GM18951 (cell line): ENCODE data around the gene GBA2.

ENCODE experiments used
- POLR2A ChIP-seq: IDR thresholded peaks from 4 replicates; pipeline ENCODE4 v1.6.1; 2011; ENCODE audit warnings: mild to moderate bottlenecking; ENCODE audit not compliant: insufficient read length, insufficient read depth; ENCODE audit errors: extremely low read depth
- in situ Hi-C: fragments of 300-500 bp; cut with MboI; formaldehyde crosslinking; loops from one replicate; pipeline ENCODE4 v1.12.0; 2022; ENCODE audit warnings: low sequenced_read_pairs, mixed read lengths, inconsistent platforms; ENCODE audit not compliant: unreplicated experiment

The GBA2 gene

GRCh38 chr9:35758475-35759050 lies 9.5 kb upstream of the GBA2 start:
- in situ Hi-C loops = no loop called here
- no peak for TF ChIP-seq POLR2A

DNA sequence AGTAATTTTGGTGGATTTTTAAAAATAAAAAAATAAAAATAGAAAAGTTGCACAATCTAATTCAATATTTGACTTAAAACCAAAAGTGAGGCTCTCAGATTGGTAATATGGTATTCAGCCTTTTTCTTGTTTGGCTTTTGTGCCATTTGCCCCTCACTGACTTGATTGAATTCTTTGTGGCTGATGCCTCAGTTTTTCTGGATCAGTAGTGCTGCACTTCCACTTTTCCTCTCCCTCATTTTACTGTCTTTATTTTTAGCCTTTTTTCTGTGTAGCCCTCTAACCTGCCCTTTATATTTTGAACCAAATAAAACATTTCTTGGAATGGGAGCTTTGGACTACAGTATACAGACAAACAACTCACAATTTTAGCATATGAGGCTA lies 8.9 kb upstream of the GBA2 start:
- in situ Hi-C loops = no loop called here
- no peak for TF ChIP-seq POLR2A

DNA sequence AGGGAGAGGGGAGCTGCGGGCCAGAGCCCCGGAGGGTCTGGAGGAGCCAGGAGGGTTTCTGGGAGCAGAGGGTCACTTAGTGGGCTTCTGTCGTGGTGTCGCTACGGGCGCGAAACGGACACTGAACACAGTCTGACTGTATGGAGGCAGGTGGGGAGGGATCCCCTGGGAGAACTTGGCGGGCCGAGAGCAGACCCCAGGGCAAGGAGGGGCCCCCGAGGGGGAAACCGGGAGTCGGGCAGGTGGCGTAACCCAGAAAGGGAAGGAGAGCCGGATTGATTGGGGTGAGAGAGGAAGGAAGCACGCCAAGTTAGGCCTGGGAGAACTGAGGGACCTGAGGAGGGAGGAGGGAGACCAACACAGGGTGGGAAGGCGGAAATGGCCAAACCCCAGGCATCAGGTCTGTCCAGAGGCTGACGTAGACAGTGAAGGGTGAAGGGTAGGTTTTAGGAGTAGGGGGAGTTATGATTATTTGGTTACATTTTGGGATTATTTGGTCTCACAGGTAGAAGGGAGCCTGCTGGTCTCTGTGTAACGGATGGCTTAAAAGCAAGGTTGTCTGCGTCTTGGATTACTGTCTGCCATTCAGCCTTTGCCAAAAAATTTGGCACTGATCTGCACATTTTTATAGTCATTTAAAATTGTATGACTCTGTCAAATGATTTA lies 8.3 kb upstream of the GBA2 start:
- TF ChIP-seq POLR2A = peak; percentile 58
- in situ Hi-C loops = no loop called here

- in situ Hi-C loops = no loop called here
- peak; percentile 64 for TF ChIP-seq POLR2A
These were observed 7.5 kb upstream of the GBA2 start for GRCh38 chr9:35756275-35757225.

- TF ChIP-seq POLR2A = no peak
- in situ Hi-C loops = no loop called here
These were observed 6.0 kb upstream of the GBA2 start for GRCh38 chr9:35755071-35755470.

GRCh38 chr9:35754264-35754663 lies 5.2 kb upstream of the GBA2 start, which contains the start of gene MSMP:
MSMP (minus strand) TSS chr9:35754276; CDS start chr9:35754129, 147 bp downstream.
- TF ChIP-seq POLR2A = no peak
- in situ Hi-C loops = no loop called here

DNA sequence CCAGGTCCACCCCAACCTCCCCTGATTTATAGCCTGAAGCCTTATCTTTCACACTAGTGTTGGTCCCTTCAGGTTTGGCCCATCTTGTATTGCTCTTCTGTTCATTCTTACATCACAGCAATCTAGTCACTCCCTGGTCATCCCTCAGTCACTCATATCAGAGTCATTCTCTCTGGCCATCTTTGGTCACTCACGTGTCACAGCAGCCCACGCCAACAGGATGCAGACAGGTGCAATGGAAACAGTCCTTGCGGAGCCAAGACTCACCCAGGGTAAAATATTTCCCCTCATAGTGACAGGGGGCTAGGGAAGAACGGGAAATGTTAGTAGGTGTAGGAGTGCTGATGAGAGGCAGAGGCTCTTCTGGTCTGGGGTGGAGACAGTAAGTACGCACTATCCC lies 4.4 kb upstream of the GBA2 start:
- TF ChIP-seq POLR2A = no peak
- in situ Hi-C loops = no loop called here

GRCh38 chr9:35750256-35750531 lies 1.2 kb upstream of the GBA2 start:
- no peak for TF ChIP-seq POLR2A
- in situ Hi-C loops = no loop called here

- TF ChIP-seq POLR2A = no peak
These were observed 657 bp upstream of the GBA2 start for GRCh38 chr9:35749515-35750255.

DNA sequence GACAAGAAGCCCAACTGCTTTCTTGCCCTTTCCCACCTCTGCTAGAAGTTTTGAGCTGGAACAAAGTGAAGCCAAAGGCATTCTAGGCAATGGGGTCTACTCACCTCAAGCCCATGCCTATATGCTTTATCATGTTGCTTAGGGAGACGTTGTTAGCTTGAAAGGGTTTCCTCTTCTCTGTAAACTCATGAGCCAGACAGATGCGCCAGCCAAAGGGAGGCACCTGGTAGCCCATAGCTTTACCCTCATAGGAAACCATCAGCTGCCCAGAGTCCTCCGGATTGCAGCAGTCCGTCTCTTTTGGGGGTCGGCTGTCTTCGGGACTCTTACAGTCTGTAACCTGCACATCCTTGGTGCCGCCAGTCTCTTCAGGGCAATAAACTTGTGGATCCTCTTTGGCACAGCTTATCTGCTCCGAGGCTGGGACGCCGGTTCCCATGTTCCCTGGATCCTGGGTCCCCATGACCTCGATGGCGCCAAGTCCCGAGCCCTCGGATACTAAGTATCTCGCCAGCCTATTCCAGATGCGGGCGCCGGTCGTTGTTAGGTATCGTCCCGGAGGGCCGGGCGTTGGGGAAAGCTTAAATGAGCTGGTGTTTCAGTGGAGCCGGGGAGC lies 678 bp downstream of the GBA2 start:
- TF ChIP-seq POLR2A = no peak
- in situ Hi-C loops = no loop called here

More at GRCh38 chr9:35749515-35750255, 657 bp upstream of the GBA2 start:
- in situ Hi-C loops = no loop called here

- TF ChIP-seq POLR2A = no peak
- in situ Hi-C loops = no loop called here
These were observed 2.4 kb downstream of the GBA2 start for GRCh38 chr9:35746583-35746982.

GRCh38 chr9:35745569-35745968 lies 3.5 kb downstream of the GBA2 start:
- TF ChIP-seq POLR2A = no peak

More at GRCh38 chr9:35745569-35745968, 3.5 kb downstream of the GBA2 start:
- in situ Hi-C loops = no loop called here
